GM21447 (cell line): Measurements from ENCODE around the gene MAMLD1.

ENCODE experiments used
- ATAC-seq: cut with Tn5 transposase; IDR thresholded peaks from one replicate; pipeline ENCODE4 v1.9.1; 2021; ENCODE audit not compliant: unreplicated experiment

Gene MAMLD1

DNA sequence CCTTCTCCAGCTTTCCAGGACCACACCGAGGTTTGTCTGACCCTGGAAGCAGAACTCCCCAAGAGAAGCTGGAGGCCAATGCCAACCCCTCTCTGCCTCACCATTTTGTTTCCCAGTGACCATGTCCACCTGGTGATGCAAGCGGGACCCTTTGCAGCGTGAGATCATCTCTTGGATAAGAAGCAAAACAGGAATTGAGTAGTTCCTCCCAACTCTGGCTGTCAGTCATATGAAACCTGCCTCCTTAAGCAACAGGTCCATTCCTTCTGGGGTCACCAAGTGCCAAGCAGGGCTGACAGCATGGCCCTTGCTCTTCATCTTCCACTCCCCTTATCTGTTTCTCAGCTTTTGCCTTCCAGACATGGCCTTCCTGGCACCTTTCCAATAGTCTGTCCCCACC is 164.0 kb downstream of the MAMLD1 start:
- no peak for ATAC-seq

DNA sequence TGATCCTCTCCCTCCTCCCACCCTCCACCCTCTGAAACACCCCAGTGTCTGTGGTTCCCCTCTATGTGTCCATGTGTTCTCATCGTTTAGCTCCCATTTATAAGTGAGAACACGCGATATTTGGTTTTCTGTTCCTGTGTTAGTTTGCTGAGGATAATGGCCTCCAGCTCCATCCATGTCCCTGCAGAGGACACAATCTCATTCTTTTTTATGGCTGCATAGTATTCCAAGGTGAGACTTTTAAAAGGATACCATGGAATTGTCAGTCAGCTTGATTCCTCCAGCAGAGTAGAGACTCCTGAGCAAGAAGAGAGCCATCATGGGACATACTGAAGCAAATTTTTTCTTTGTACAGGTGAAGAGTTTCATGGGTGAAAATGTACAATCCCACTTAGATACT is 166.5 kb downstream of the MAMLD1 start:
- no peak for ATAC-seq

- ATAC-seq = no peak
Observed at GRCh38 chrX:150530821-150531220, 167.7 kb downstream of the MAMLD1 start.

- no peak for ATAC-seq
Observed at GRCh38 chrX:150531467-150531866, 168.3 kb downstream of the MAMLD1 start.

DNA sequence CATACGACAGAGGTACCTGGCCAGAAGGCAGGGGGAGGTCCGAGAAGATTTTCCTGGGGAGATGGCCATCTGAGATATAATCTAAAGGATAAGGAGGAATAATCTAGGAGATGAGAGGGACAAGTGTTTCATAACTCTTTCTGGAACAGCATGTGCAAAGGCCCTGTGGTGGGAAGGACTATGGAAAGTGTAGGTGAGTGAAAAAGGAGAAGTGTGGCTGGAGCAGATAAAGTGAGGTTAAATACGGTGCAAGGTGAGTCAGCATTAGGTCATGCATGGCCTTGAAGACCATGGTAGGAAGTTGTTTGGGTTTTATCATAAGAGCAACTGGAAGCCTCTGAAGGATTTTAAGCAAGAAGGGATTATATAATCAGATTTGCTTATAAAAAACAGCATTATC is 170.7 kb downstream of the MAMLD1 start:
- ATAC-seq = no peak

DNA sequence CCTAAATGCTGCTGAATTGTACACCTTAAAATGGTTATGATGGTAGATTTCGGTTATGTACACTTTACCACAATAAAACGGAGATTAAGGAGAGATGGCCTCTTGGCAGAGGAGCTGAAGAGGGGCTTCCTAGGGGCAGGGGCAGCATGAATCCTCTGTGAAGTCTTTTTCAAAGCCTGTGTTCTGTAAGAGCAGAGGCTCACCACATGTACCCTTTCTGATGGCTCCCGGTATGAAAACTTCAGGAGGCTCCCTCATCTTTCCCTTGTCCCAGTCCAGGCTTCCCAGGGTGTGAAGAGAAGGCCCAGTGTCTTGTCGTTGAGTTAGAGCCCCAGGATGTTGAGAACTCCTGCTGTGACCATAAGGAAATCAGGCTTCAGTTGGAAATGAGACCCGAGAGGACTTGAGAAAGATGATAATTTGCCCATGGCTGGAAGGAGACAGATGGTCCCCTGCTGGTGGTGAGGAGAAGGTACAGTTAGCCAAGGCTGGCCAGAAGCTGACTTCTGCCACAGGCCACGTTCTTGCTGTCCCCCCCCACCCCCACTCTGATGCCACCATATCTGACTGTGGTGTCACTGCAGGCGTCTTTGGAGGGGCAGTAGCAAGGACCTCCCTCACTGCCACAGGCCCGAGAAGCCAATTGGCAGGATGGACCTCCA is 173.5 kb downstream of the MAMLD1 start:
- no peak for ATAC-seq

- ATAC-seq = no peak
Observed at GRCh38 chrX:150537851-150538250, 174.7 kb downstream of the MAMLD1 start.

GRCh38 chrX:150540965-150541364 is 177.8 kb downstream of the MAMLD1 start:
- ATAC-seq = no peak

GRCh38 chrX:150542846-150543229 is 179.7 kb downstream of the MAMLD1 start:
- peak; percentile 38 for ATAC-seq

- peak; percentile 45 for ATAC-seq
Observed at GRCh38 chrX:150543230-150544155, 180.4 kb downstream of the MAMLD1 start.

DNA sequence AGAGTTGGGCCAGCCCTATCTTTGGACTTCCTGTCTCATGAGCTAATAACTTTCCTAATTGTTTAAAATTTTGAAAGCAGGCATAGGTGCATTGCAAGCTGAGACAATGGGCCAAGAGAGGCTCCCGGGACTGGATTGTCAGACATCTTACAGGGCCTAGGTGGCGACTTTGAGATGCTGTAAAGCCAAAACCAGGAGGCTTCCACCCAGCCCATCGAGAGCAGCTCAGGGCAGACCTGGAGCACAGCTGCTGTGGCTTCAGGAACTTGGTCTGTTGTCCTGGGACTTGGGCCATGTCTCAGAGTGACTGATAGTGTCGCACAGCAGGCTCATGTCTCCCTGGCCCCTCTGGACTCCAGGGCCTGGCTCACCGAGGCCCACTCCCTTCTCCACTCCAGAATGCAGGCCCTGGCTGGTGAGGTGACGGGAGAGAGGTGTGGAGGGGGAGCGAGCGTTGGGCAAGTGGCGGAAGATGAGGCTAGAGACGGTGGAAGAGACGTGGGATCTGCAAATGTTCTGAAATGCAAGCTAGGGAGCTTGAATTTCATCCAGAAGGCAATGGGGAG is 181.2 kb downstream of the MAMLD1 start:
- no peak for ATAC-seq

GRCh38 chrX:150544835-150545770 is 182.0 kb downstream of the MAMLD1 start:
- ATAC-seq = no peak

DNA sequence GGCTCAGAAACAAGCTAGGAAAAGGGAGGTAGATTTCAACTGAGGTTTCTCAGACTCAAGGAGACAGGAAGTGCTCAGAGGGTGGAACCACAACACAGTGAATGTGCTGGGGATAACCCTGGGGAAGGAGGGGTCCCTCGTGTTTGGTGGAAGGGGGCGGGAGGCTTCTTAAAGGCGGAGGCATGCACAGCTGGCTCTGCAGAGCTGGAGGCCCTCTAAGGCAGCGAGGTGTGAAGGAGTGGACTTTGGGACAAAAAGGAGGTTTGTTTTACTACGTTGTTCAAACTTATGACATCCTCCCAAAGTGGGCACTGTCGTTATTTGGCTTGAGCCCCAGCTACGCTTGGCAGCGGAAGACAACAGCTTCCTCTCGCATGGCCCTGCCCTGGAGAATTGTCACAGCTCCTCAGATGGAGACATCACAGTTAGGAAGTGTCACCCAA is 183.6 kb downstream of the MAMLD1 start:
- no peak for ATAC-seq

GRCh38 chrX:150547375-150548115 is 184.4 kb downstream of the MAMLD1 start:
- peak; percentile 48 for ATAC-seq

GRCh38 chrX:150548251-150548650 is 185.1 kb downstream of the MAMLD1 start:
- no peak for ATAC-seq

DNA sequence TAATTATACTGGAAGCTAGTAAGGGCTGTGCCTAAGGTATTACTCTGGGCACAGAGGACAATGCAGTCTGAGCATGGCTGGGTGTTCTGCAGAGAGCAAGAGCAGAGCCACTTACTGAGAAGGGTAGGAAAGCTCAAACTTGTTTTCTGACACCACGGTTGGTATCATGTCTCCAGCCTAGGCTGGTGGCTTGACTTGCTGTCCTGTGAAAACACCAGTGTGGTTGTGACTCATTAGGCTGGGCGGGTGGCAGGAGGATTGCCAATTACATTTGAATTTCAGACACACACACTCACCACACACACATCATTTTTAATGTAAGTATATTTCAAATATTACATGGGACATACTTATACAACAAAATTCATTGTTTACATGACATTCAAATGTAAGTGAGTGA is 185.6 kb downstream of the MAMLD1 start:
- no peak for ATAC-seq

- no peak for ATAC-seq
Observed at GRCh38 chrX:150551963-150552362, 188.8 kb downstream of the MAMLD1 start.

DNA sequence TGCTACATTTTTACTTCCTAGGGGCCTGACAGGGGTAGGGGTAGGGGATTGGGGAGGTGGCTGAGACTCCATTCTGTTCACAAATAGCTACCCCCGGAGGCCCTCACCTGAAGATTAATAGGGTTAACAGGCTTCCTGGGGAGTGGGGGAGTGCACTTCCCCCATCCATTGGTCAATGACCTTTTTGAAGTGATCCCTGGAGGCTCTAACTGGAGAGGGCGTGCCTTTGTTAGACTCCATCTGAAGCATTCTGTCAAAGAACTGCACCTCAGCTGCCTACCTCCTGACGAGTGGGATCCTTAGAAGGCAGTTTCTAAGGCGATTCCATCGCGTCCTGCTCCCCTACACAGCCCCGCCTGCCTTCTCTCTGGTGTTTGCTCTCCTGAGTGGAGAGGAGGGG is 195.3 kb downstream of the MAMLD1 start:
- ATAC-seq = no peak
